Measurements from ENCODE around the gene NMNAT2.

The NMNAT2 gene

DNA sequence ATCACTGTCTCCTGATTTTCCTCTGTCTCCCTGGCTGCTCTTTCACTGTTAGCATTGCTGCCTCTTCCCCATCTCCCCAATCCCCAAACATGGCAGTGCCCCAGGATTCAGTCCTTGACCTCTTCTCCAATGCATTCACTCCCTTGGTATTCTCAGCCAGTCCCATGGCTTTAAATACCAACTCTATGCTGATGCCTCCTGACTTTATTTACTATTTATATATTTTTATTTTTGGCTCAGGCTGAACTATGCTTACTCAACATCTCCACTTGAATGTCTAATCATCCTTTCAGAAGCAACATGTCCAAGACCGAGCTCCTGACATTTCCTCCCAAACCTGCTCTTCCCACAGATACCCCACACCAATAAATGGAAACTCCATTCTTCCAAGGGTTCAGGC, 26.3 kb downstream of the NMNAT2 start:
- DNase-seq (ENCODE audit: low read depth, low spot score): no peak
- TF ChIP-seq, protein P1, sequence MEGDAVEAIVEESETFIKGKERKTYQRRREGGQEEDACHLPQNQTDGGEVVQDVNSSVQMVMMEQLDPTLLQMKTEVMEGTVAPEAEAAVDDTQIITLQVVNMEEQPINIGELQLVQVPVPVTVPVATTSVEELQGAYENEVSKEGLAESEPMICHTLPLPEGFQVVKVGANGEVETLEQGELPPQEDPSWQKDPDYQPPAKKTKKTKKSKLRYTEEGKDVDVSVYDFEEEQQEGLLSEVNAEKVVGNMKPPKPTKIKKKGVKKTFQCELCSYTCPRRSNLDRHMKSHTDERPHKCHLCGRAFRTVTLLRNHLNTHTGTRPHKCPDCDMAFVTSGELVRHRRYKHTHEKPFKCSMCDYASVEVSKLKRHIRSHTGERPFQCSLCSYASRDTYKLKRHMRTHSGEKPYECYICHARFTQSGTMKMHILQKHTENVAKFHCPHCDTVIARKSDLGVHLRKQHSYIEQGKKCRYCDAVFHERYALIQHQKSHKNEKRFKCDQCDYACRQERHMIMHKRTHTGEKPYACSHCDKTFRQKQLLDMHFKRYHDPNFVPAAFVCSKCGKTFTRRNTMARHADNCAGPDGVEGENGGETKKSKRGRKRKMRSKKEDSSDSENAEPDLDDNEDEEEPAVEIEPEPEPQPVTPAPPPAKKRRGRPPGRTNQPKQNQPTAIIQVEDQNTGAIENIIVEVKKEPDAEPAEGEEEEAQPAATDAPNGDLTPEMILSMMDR (IDR thresholded peaks at IDR 0.05; ENCODE audit: low read depth, low read length): no peak
- in situ Hi-C loops (cut with HindIII; ENCODE audit: low sequenced_read_pairs): no loop called here
- no peak overlapping the region for H3K4me3 ChIP-seq (ENCODE audit: low read depth, low read length)

DNA sequence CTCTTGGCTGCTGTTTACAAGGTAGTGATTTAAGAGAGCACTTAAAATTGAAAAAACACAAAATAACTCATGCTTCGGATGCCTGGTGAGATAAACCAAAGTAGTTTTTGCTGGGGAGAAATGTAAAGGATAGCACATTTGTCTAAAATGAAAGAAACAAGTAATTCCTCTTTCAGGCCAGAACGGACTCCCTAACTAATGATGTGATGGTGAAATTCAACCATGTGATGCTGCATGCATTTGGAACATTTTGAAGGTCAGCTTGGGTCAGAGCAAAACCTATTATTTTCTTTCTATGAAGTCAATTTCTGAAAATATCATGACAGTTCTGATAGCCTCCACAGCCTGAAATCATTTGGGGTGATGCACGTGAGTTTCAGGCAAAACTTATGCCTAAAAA, 27.6 kb downstream of the NMNAT2 start:
- TF ChIP-seq, protein P1 (IDR thresholded peaks at IDR 0.05; ENCODE audit: low read depth, low read length): no peak
- DNase-seq (ENCODE audit: low read depth, low spot score): no peak
- no peak overlapping the region for H3K4me3 ChIP-seq (ENCODE audit: low read depth, low read length)
- in situ Hi-C loops (cut with HindIII; ENCODE audit: low sequenced_read_pairs): no loop called here

DNA sequence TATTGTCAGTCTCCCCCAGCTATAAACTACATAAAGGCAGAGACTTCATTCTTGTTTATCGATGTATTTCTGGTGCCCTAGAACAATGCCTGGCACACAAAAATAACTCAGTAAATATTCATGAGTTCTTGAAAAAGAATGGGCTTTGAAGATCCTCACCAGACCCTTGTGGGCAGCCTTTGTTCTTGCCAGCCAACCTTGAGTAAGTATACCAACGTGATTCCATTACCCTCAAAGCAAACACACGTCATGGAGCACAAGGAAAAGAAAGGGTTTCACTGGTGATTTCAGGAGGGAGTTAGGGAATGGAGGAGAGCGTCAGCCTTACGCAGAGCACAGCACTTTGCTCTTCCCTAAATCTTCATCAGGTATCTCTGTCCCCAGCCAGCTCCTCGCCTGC, 29.4 kb downstream of the NMNAT2 start:
- in situ Hi-C loops (cut with HindIII; ENCODE audit: low sequenced_read_pairs): no loop called here
- no peak for DNase-seq (ENCODE audit: low read depth, low spot score)
- TF ChIP-seq, protein P1 (IDR thresholded peaks at IDR 0.05; ENCODE audit: low read depth, low read length): no peak
- H3K4me3 ChIP-seq (ENCODE audit: low read depth, low read length): no peak overlapping the region

DNA sequence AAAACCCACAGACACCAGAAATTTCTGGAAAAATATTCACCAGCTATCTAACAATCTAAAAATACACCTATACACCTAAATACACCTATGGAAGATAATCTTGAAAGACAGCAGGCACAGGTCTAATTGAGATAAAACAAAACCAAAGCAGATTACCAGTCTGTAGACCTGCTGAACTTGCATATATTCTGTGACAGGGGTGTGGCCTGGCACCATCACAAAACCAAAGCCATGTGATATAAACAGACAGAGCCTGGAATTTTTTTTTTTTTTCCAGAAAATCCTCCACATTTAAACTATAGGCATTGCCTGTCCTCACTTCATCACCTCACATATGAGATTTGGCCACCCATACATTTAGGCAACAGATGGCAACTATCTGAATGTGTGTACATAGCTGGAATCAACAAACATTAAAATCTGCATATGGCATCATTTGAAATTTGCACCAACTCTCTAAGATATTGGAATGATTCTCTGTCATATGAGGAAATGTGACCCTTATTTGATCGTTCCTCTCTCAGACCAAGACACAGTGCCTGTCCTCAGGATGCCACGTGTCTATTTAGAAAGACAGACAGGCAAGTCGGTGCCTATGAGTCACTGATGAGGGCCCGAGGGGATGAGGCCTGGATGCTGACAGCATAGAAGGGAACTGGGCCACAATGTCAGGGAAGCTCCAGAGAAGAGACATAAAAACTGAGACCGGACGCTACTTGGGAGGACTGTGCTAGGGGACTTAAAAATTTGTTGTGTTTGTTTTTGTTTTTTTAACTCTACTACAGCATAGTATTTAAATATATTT, 32.6 kb downstream of the NMNAT2 start:
- H3K4me3 ChIP-seq (ENCODE audit: low read depth, low read length): no peak overlapping the region
- in situ Hi-C loops (cut with HindIII; ENCODE audit: low sequenced_read_pairs): no loop called here
- DNase-seq (ENCODE audit: low read depth, low spot score): no peak
- TF ChIP-seq, protein P1 (IDR thresholded peaks at IDR 0.05; ENCODE audit: low read depth, low read length): no peak

DNA sequence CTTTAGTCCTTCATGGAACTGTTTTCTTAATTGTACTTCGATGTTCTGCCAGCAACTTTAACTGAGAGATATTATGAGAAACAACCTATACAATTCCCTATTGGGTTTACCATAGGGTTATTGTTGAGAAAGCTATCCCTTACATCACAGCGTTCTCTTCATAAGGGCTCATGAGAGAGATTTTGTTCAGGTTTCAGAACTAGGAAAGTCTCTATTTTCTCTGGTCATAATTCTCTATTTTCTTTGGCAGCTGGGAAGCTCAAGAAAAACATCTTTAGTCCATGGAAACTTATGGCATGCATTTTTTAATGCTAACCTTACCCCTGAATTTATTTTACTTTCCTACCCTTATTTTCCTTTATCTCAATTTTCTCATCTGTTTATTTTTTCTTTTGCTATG, 38.2 kb downstream of the NMNAT2 start:
- in situ Hi-C loops (cut with HindIII; ENCODE audit: low sequenced_read_pairs): no loop called here
- peak; percentile 61 for DNase-seq (ENCODE audit: low read depth, low spot score)
- TF ChIP-seq, protein P1 (IDR thresholded peaks at IDR 0.05; ENCODE audit: low read depth, low read length): no peak
- no peak overlapping the region for H3K4me3 ChIP-seq (ENCODE audit: low read depth, low read length)

DNA sequence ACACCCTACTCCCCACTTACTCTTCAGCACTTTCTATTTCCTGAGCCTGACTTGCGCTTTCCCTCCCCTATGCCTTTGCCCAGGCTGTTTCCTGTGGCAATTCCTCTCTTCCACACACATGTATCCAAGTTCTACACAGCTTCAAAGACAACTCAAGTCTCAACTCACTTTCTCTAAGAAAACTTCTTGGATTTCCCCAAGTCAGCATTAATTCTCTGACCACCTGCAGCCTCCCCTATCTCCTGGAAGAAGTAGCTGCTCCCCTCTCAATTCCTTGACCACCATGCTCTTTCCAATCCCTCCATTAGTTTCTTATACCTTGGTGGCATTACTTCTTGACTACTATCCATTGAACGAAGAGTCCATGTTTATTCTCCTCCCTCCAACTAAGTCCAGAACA, 42.8 kb downstream of the NMNAT2 start:
- DNase-seq (ENCODE audit: low read depth, low spot score): no peak
- no peak overlapping the region for H3K4me3 ChIP-seq (ENCODE audit: low read depth, low read length)
- in situ Hi-C loops (cut with HindIII; ENCODE audit: low sequenced_read_pairs): no loop called here
- TF ChIP-seq, protein P1 (IDR thresholded peaks at IDR 0.05; ENCODE audit: low read depth, low read length): no peak
